DMS79 (cell line): Measurements from ENCODE around the gene RUNX2.
A peak's percentile ranks its signal among the peaks of the same experiment; 100 is the strongest.

Experiments
- DNase-seq: peaks from one replicate; lab custom pipeline; 2025; lab: John Stamatoyannopoulos, UW

The RUNX2 gene

GRCh38 chr6:45590696-45591184 is 262.6 kb downstream of the RUNX2 start:
- no peak for DNase-seq

DNA sequence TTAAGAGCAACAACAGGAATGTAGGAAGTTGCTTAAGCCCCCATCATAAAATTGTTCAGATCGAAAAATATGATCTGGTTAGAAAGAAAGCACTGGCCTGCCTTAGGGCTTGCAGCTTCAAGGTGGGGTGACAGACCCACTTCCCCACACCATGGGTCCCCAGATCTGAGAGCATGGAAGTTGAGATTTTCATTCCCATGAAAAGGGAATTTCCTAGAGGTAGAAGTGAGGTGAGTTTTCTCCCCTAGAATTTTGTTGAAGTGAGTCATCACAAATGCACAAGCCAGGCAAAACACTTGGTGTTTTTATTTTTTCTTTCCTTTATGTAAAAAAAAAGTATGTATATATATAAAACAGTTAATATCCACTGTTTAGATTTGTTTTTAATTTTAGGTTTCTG is 263.2 kb downstream of the RUNX2 start:
- DNase-seq = no peak

DNA sequence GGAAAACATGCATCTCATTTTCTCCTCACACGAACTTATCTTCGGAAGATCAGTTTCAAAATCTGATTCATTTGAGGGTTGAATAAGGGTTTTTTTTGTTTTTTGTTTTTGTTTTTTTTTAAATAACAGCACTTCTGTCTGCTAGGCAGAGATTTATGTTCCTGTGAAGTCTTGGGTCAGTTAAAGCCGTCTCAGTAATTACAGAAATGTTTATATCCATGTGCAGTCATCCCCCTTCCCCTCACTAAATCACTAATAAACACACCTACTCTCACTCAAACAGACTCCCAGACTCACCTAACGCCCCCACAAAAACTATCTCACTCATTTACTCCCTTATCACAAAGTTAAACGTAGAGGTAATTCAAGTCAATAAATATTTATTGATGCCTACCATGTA is 263.8 kb downstream of the RUNX2 start:
- no peak for DNase-seq

GRCh38 chr6:45592991-45593390 is 264.9 kb downstream of the RUNX2 start:
- DNase-seq = no peak

DNA sequence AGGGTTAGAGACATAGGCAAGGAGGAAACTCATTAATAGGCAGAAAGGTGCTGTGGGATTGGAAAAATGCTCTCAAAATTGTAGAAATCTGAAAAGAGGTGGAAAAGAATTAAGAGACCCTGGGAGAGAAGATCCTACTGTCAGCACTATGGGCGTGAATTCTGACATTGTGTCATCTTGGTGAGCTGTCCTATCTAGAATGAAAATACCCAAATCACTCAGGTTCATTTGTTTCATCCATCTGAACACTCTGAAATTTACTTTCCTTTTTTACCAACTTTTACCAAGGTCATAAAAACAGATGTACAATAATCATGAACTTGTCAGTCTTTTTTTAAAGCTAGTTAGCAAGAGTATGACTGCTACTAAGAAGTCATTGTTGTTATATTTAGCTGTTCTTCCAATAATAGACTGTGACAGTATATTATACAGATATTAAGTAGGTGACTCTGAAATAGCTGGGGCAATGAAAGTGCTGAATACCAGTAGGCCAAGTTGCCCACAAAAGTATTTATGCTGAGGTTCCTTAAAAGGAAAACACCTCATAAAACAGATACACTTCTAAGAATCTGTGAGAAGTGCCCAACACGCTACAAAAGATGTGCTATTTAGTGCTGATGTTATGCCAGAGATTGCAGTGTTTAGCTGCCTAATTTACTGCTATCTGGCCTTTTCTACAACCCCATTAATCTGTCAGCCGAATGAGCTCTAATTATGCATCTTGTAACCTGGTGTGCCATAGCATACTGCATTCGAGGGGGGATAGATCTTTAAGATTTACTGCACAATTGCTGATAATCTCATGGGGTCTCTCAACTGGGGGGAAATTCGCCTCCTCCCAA is 267.1 kb downstream of the RUNX2 start:
- no peak for DNase-seq

DNA sequence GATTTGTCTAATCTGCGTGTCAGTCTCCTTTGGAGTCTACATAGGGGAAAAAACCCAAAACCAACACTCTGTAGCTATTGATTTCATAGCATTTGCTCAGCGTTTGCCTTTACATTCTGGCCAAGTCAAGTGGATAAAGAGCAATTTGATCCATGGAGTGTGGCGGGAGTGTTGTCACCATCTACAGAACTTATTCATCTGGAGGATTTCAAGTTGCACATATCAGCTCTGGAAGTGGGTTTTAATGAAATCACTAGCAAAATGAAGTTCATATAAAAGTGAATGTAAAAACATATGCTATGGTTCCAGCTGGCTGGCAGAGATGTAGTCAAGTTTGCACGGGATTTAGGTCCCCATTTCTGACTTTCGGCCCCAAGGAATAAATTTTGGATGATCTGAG is 269.3 kb downstream of the RUNX2 start:
- DNase-seq = peak; percentile 20

- DNase-seq = no peak
These were observed 270.9 kb downstream of the RUNX2 start for GRCh38 chr6:45599053-45599452.

DNA sequence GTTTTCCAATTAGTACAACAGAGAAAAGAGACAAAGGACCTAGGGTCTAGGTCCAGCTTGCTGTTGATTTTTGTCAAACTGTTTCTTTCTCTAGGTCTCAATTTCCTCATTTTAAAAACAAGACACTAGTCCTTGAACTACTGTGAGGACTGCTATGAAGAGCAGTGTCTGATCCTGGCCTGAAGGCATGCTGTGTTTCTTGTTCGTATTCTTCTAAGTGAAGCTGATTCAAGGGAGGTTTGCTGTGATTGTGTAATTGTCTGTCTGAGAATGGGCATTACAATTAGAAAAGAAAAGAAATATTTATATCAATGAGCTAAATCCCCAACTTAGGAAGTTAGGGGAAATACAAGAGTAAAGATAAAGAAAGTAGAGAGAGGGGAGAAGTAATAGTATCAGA is 277.8 kb downstream of the RUNX2 start:
- DNase-seq = no peak

GRCh38 chr6:45606831-45607400 is 278.8 kb downstream of the RUNX2 start:
- DNase-seq = no peak

- no peak for DNase-seq
These were observed 279.7 kb downstream of the RUNX2 start for GRCh38 chr6:45607798-45608197.

DNA sequence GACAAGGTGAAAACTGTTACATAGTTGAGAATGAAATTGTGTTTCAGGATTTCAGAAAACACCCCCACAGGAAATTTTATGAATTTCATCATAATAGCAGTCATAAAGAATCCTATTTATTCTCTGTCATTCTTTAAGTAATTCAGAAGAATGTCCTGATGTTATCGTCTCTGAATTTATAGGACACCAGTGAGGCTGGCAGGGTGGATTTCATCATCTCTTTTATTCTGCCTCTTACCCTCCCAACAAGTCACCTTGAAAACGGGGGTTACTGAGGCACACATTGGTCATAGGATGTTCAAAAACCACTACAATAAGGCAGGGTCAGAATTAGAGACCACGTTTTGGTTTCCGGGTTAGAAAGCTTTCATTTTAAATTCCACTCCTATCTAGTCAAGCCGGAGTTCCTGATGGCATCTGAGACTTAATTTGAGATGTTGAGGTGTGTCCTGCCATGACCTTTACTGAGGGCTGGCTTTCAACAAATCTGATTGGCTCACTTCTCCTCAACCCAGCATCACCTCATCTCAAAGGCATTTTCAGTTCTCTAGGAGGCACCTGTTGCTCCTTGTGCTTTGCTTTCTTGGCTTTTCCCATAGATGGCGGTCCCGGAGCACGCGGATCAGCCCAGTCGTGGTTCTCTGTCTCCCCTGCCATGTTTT is 280.3 kb downstream of the RUNX2 start:
- DNase-seq = no peak

GRCh38 chr6:45609141-45609638 is 281.1 kb downstream of the RUNX2 start:
- no peak for DNase-seq

- DNase-seq = no peak
These were observed 282.2 kb downstream of the RUNX2 start for GRCh38 chr6:45610374-45610773.

GRCh38 chr6:45610832-45611231 is 282.7 kb downstream of the RUNX2 start:
- DNase-seq = no peak

GRCh38 chr6:45611491-45611890 is 283.4 kb downstream of the RUNX2 start:
- DNase-seq = no peak

DNA sequence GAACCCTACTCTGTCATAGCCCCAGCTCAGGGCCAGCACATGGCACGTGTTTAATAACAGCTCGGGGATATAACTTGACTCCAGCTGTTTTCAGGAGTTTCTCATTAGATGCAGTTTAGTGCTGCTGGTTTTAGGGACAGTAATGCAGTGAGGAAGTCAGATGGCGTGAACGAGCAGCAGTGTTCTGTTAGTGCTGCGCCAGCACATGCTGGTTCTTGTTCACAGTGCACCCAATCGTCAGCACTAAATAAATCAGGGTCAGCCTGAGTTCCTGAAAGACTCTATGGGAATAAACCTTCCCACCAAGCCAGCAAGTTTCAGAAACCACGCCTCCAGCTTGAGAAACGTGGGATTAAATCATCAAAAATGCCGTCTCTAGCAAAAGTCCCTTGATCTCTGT is 285.5 kb downstream of the RUNX2 start:
- no peak for DNase-seq

DNA sequence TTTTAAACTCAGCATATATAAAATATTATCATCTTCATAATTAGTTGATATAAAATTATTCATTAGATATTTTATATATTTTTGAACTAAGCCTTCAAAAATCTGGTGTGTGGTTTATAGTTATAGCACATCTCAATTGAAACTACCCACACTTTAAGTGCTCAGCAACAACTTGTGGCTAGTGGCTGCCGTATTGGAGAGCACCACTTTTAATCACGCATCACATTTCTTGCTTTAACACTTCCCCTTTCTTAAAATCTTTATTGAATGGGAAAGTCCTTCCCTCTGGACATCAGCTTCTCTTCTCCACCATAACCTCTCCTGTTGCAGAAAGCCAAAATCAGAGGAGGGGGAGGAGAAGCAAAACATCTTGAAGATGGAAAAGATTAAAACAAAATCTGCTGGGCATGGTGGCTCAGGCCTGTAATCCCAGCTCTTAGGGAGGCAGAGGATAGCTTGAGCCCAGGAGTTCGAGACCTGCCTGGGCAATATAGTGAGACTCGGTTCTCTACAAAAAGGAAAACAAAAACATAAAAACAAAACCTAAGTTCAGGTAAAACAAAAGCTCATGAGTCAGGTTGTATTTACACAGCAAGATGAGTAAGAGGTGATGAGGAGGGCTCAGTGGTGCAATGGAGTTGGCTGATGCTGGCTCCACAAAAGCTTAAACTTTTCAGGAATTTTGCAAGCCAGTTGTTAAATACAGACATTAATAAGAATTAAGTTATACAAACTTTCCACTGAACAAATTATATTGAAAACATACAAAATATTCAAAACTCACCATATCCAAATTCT is 286.6 kb downstream of the RUNX2 start:
- no peak for DNase-seq

GRCh38 chr6:45616209-45616608 is 288.1 kb downstream of the RUNX2 start:
- no peak for DNase-seq

DNA sequence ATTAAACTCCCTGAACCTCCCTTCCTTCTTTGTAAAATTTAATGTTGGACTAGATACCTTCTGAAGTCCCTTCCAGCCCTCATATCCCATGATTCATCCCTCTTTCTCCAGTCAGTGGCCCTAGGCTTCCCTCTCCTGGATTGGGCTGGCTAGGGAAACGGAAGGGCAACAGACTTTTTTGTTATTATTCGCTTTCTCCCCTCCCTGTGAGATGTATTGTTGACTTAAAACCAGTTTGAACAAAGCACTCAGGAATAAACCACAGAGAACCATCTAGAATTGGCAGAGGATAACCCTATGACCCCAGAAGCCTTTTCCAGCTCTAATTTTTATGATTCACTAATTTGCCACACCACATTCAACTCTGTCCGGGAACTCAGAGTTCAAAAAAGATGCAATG is 289.3 kb downstream of the RUNX2 start:
- DNase-seq = no peak

GRCh38 chr6:45618259-45618658 is 290.1 kb downstream of the RUNX2 start:
- DNase-seq = no peak

DNA sequence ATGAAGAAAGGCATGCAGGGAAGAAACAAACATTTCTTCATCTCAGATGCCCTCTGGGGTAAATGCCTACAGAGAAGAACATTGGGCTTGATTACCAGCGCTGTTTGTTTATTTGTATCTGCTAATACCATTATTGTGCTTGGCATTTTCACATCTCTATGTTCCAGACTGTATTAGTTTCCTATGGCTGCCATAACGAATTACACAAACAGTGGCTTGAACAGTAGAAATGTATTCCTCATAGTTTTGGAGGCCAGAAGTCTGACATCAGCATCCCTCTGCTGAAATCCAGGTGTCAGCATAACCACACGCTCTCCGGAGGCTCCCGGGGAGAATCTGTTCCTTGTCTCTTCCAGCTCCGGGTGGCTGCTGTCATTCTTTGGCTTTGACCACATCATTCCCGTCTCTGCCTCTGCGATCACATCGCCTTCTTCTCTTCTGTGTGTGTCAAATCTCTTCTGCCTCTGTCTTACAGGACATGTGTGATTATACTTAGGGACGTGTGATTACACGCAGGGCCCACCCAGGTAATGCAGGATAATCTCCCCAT is 291.2 kb downstream of the RUNX2 start:
- no peak for DNase-seq

DNA sequence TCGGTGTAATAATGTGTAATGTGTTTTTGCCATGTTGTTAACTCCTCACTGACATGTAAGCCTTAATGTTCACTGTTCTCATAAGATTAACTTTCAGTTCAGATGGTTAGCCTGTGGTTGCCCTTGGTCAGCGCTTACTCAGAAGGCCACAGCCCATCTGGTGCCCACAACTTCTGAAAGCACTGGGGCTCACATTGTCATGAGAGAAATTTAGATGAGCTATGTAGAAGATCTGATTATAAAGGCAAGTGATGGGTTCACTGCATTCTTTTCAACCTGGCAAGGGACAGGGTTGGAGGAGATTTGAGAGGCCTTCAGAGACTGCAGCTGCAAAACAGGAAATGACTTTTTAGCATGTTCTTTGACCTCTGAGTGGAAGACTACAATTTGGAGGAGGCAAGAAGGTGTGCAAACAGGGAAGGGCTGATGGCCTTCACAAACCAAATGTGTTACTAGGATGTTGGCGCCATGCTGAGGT is 291.9 kb downstream of the RUNX2 start:
- DNase-seq = no peak
